ENCODE results near the gene GRID1. TPM values are rescaled to one million over a fixed set of nuclear protein-coding genes. Genes with fewer than 3 reads are reported as not detected.

The GRID1 gene
- total RNA-seq, 1 experiment from 2014 or later, result not detected

- H3K27me3 ChIP-seq (ENCODE audit: insufficient read depth, low read depth), result no peaks in the 10 kb centered on the region
- H3K4me1 ChIP-seq (replicated peaks; ENCODE audit: insufficient read depth), result no peaks in the 10 kb centered on the region
- no peak for TF ChIP-seq CTCF (conservative IDR thresholded peaks at IDR 0.05)
- TF ChIP-seq EZH2 (IDR thresholded peaks at IDR 0.05; ENCODE audit: low read depth), result no peak
- no peaks in the 10 kb centered on the region for H3K9me3 ChIP-seq (ENCODE audit: insufficient read depth, low read depth)
- no peaks in the 10 kb centered on the region for H3K36me3 ChIP-seq (ENCODE audit: low read depth)
- H3K27ac ChIP-seq, result no peak overlapping the region
- H3F3A ChIP-seq (ENCODE audit: insufficient read depth, low read depth), result no peaks in the 10 kb centered on the region
- no peaks in the 10 kb centered on the region for H4K20me1 ChIP-seq (ENCODE audit: insufficient read depth)
- H3K79me2 ChIP-seq (ENCODE audit: low read depth), result no peaks in the 10 kb centered on the region
- H3K4me3 ChIP-seq, result no peak overlapping the region
- BruUV-seq (replicated peaks), result no TSS peak
- H3K4me2 ChIP-seq, result no peak overlapping the region
- no peak for DNase-seq
- H2AFZ ChIP-seq, result no peak overlapping the region
- no peaks in the 10 kb centered on the region for H3K9me2 ChIP-seq (ENCODE audit: insufficient read depth)
- ChIA-PET CTCF (no interaction called here), POLR2A (ENCODE audit: unreplicated experiment) (no interaction called here)
- intact Hi-C loops (cut with micrococcal nuclease; ENCODE audit: unreplicated experiment), result loop anchor here (10.0 kb wide), 1 partner anchor 1909 kb away; no protein-coding TSS in a partner anchor
Observed at GRCh38 chr10:86164174-86164774, 202.3 kb downstream of the GRID1 start.

DNA sequence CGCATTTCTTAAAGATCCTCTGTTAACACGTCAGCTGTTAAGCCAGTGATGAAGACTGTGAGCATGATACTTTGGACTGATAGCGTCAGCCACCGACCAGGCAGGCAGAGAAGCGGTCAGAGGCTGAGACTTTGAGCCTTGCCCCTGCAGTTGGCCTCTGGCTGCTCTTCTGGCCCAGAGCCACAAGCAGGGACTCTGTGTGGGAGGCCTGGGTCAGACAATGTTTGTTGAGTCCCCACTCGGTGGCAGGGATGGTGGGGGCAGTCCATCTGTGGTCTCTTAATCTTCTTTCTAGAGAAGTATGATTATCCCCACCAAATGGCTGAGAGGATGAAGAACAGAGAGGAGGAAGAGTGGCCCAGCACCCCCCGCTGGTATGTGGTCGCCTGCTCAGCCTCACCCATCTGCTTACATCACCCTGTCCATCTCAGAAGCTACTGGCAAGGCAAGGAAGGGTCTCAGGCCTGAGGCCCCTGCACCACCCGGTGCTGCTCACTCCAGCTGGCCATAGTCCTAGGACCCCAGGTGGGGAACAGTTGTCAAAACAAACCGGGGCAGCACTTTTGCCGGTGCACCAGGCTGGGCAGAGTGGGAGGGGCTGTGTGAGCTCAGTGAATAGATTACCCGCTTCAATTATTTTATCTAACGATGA is 202.9 kb downstream of the GRID1 start:
- ChIA-PET CTCF (no interaction called here), POLR2A (ENCODE audit: unreplicated experiment) (no interaction called here)
- Histone ChIP-seq H4K20me1 (ENCODE audit: insufficient read depth) (no peaks in the 10 kb centered on the region), H3K4me3 (no peak overlapping the region), H2AFZ (no peak overlapping the region), H3K4me2 (no peak overlapping the region), H3K4me1 (replicated peaks; ENCODE audit: insufficient read depth) (no peaks in the 10 kb centered on the region), H3K27me3 (ENCODE audit: insufficient read depth, low read depth) (no peaks in the 10 kb centered on the region), H3K27ac (no peak overlapping the region), H3K36me3 (ENCODE audit: low read depth) (no peaks in the 10 kb centered on the region), H3K79me2 (ENCODE audit: low read depth) (no peaks in the 10 kb centered on the region), H3F3A (ENCODE audit: insufficient read depth, low read depth) (no peaks in the 10 kb centered on the region), H3K9me3 (ENCODE audit: insufficient read depth, low read depth) (no peaks in the 10 kb centered on the region), H3K9me2 (ENCODE audit: insufficient read depth) (no peaks in the 10 kb centered on the region)
- BruUV-seq (replicated peaks), result no TSS peak
- no peak for DNase-seq
- intact Hi-C loops (cut with micrococcal nuclease; ENCODE audit: unreplicated experiment), result loop anchor here (10.0 kb wide), 1 partner anchor 1909 kb away; no protein-coding TSS in a partner anchor
- TF ChIP-seq CTCF (conservative IDR thresholded peaks at IDR 0.05) (no peak), EZH2 (IDR thresholded peaks at IDR 0.05; ENCODE audit: low read depth) (no peak)

DNA sequence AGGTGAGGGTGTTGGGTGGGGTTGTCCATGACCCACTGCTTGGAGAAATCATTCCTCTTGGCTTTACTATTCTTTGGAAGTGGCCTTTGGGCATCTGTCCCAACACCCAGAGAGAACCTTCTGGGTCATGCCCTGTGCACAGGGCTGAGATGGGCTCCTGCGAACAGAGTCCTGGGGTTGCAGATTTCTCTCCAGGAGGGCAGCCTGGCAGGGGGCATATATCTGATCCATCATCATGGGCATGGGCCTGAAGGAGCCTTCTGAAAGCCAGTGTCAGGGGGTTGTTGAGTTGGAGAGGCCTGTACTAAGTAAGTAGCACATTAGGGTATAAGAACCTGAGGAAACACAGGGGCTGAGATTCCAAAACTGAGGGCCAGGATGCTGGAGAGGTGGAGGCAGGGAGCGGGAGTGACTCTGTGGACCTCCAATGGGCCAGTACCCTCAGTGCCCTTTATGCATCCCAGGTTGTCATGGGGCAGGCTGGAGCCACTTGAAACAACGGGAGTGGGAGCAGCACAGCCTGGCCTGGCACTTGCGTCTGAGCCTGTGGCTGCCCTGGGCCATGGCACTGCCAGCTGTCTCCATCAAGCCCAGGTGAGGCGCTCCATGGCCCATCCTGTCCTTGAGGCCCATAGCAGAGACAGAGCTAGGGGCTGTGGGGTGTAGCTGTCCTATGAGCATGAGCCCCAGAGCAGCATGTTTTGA is 203.7 kb downstream of the GRID1 start:
- Histone ChIP-seq H3F3A (ENCODE audit: insufficient read depth, low read depth) (no peaks in the 10 kb centered on the region), H2AFZ (no peak overlapping the region), H3K9me2 (ENCODE audit: insufficient read depth) (no peaks in the 10 kb centered on the region), H4K20me1 (ENCODE audit: insufficient read depth) (no peaks in the 10 kb centered on the region), H3K4me3 (no peak overlapping the region), H3K27me3 (ENCODE audit: insufficient read depth, low read depth) (no peaks in the 10 kb centered on the region; the same call in 1 of the 2 replicates), H3K4me2 (no peak overlapping the region), H3K27ac (no peak overlapping the region), H3K9me3 (ENCODE audit: insufficient read depth, low read depth) (no peaks in the 10 kb centered on the region), H3K4me1 (replicated peaks; ENCODE audit: insufficient read depth) (no peaks in the 10 kb centered on the region), H3K36me3 (ENCODE audit: low read depth) (no peaks in the 10 kb centered on the region), H3K79me2 (ENCODE audit: low read depth) (no peaks in the 10 kb centered on the region)
- POLR2A ChIA-PET (ENCODE audit: unreplicated experiment), result no interaction called here
- no peak for DNase-seq
- TF ChIP-seq EZH2 (IDR thresholded peaks at IDR 0.05; ENCODE audit: low read depth) (no peak), CTCF (conservative IDR thresholded peaks at IDR 0.05) (no peak)
- no TSS peak for BruUV-seq (replicated peaks)
- CTCF ChIA-PET, result no interaction called here
- intact Hi-C loops (cut with micrococcal nuclease; ENCODE audit: unreplicated experiment), result loop anchor here (10.0 kb wide), 1 partner anchor 1908 kb away; no protein-coding TSS in a partner anchor
